Keratinocyte (primary cell): ENCODE results near the gene VCAN. TPM values are rescaled to one million over a fixed set of nuclear protein-coding genes. Genes with fewer than 3 reads are reported as not detected.

Experiments used
- DNase-seq: peaks from one replicate; pipeline ENCODE4 v3.0.0-alpha.2; 2011; ENCODE audit warnings: low read depth, missing footprints, low spot score
- FAIRE-seq: peaks from 2 replicates; lab custom pipeline; 2011; peaks lifted over from hg19 to GRCh38; lab: Jason Lieb, UNC
- H2AFZ ChIP-seq: 2 replicates; pipeline ENCODE4 v1.6.0; 2012; ENCODE audit warnings: low read length, control low read depth, inconsistent platforms; ENCODE audit not compliant: control insufficient read depth
- H3K27ac ChIP-seq: 2 replicates; pipeline ENCODE4 v1.5.1; 2011; ENCODE audit warnings: low read length; ENCODE audit not compliant: control insufficient read depth, insufficient read depth
- H3K27me3 ChIP-seq: 3 replicates; pipeline ENCODE4 v1.6.0; 2011; ENCODE audit warnings: low read length; ENCODE audit not compliant: control insufficient read depth, insufficient read depth; ENCODE audit errors: extremely low read depth
- H3K36me3 ChIP-seq, 2 experiments: 2 replicates in 1 of 2; 3 replicates in 1 of 2; pipeline ENCODE4 v1.5.1; 2011; ENCODE audit warnings: low read length in 2 of 2, mild to moderate bottlenecking in 1 of 2; ENCODE audit not compliant: control insufficient read depth in 2 of 2, insufficient read depth in 2 of 2; ENCODE audit errors: extremely low read depth in 1 of 2
- H3K4me1 ChIP-seq: 3 replicates; pipeline ENCODE4 v1.5.1; 2011; ENCODE audit warnings: low read length; ENCODE audit not compliant: control insufficient read depth, insufficient read depth; ENCODE audit errors: extremely low read depth
- H3K4me2 ChIP-seq: 3 replicates; pipeline ENCODE4 v1.6.0; 2011; ENCODE audit warnings: low read depth, low read length; ENCODE audit not compliant: control insufficient read depth, insufficient read depth; ENCODE audit errors: extremely low read depth
- H3K4me3 ChIP-seq, 3 experiments: fragments of 200-600 bp in 1 of 3; sonication (generic) in 1 of 3; 2 replicates in 2 of 3; 3 replicates in 1 of 3; pipeline ENCODE4 v1.5.1; 2011 to 2016; ENCODE audit warnings: low read length in 3 of 3, mild to moderate bottlenecking in 3 of 3, control low read depth in 2 of 3, inconsistent platforms in 1 of 3, low read depth in 1 of 3, mixed read lengths in 1 of 3, mixed run types in 1 of 3, moderate library complexity in 1 of 3; ENCODE audit not compliant: control insufficient read depth in 2 of 3, insufficient read depth in 2 of 3; ENCODE audit errors: extremely low read depth in 1 of 3
- H3K79me2 ChIP-seq: 2 replicates; pipeline ENCODE4 v1.6.0; 2012; ENCODE audit warnings: low read length; ENCODE audit not compliant: control insufficient read depth, insufficient read depth
- H3K9ac ChIP-seq: 3 replicates; pipeline ENCODE4 v1.6.0; 2011; ENCODE audit warnings: low read length; ENCODE audit not compliant: control insufficient read depth, insufficient read depth; ENCODE audit errors: extremely low read depth
- H3K9me1 ChIP-seq: 3 replicates; pipeline ENCODE4 v1.6.0; 2011; ENCODE audit warnings: low read length; ENCODE audit not compliant: control insufficient read depth, insufficient read depth; ENCODE audit errors: extremely low read depth
- H3K9me3 ChIP-seq: 2 replicates; pipeline ENCODE4 v1.5.1; 2012; ENCODE audit warnings: low read depth, low read length; ENCODE audit not compliant: control insufficient read depth
- H4K20me1 ChIP-seq: 3 replicates; pipeline ENCODE4 v1.6.0; 2011; ENCODE audit warnings: low read length; ENCODE audit not compliant: control insufficient read depth, insufficient read depth; ENCODE audit errors: extremely low read depth
- CTCF ChIP-seq, 3 experiments: IDR thresholded peaks in 1 of 3; conservative IDR thresholded peaks in 1 of 3; optimal IDR thresholded peaks in 1 of 3; 2 replicates in 2 of 3; 3 replicates in 1 of 3; pipeline versions ENCODE3 to v1.5.1; 2011; ENCODE audit warnings: low read length in 3 of 3, mild to moderate bottlenecking in 3 of 3, moderate library complexity in 2 of 3, control low read depth in 1 of 3, inconsistent platforms in 1 of 3; ENCODE audit not compliant: insufficient read depth in 2 of 3; ENCODE audit errors: extremely low read depth in 1 of 3
- EZH2 ChIP-seq: IDR thresholded peaks from one replicate; pipeline ENCODE4 v1.6.1; 2012; ENCODE audit warnings: inconsistent platforms, mild to moderate bottlenecking, low read length, moderate library complexity
- dilution Hi-C: fragments of 300-500 bp; cut with MboI; formaldehyde crosslinking; loops from one replicate; pipeline ENCODE4 v1.7.0; 2020; ENCODE audit warnings: low sequenced_read_pairs; ENCODE audit not compliant: extremely low pct_ligation_motif_present
- polyA plus RNA-seq, 5 experiments: library from polyadenylated mRNA; depleted of rRNA in 3 of 5; stranded (reverse) in 3 of 5; stranded (forward) in 1 of 5; unstranded in 1 of 5; fragments of >200 nt; gene quantifications; 1 replicate in 1 of 5; 2 replicates in 3 of 5; 3 replicates in 1 of 5; pipeline versions ENCODE4 v1.2.1 to v1.2.3, GENCODE V29; 2011 to 2012; ENCODE audit warnings: missing spikeins in 2 of 5, low read depth in 1 of 5, low replicate concordance in 1 of 5

Gene VCAN
- polyA plus RNA-seq, 1 donor (not counting 4 experiments of a cell fraction or from before 2014, with no cell fraction given) = 1.9 TPM

DNA sequence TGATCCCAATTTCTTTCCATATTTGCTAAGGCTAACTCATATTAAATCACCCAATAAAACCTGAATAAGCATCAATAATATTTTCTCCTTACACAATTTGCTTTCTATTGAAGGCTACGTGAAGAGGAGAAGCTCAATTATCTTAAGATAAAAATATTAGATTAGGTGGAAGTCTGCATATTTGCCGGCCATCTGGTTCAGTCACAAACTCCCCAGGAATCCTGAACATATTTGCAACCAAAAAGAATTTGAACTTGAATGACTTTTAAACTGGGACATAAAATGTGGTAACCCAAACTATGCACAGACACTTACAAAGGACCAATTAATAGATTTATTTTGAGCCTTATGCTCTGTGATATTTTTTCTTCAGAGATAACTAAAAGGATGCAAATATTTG, 156.8 kb downstream of the VCAN start:
- H3K36me3 ChIP-seq = no peaks in the 10 kb centered on the region
- no peaks in the 10 kb centered on the region for H3K79me2 ChIP-seq
- peaks cover 4% of the 10 kb centered on the region for H3K27me3 ChIP-seq
- H3K27ac ChIP-seq = no peak overlapping the region
- FAIRE-seq (no peak), DNase-seq (no peak)
- no peaks in the 10 kb centered on the region for H3K9me1 ChIP-seq
- no peak overlapping the region for H2AFZ ChIP-seq
- H4K20me1 ChIP-seq = no peaks in the 10 kb centered on the region
- dilution Hi-C loops = no loop called here
- H3K4me1 ChIP-seq = peaks cover 3% of the 10 kb centered on the region
- no peak overlapping the region for H3K9ac ChIP-seq
- H3K4me3 ChIP-seq = no peak overlapping the region
- H3K9me3 ChIP-seq = no peaks in the 10 kb centered on the region
- no peak overlapping the region for H3K4me2 ChIP-seq
- TF ChIP-seq EZH2 (no peak), CTCF (optimal IDR thresholded peaks at IDR 0.05 in 1 of 3, IDR thresholded peaks at IDR 0.05 in 1 of 3, conservative IDR thresholded peaks at IDR 0.05 in 1 of 3; ENCODE audit: extremely low read depth in 1 of 3, insufficient read depth in 2 of 3, low read length in 3 of 3) (no peak)

Other genes with a start within 250 kb of the VCAN start
- not detected in 3 replicates for gene HAPLN1, start 249.1 kb downstream of the VCAN start, polyA plus RNA-seq